ENCODE results near the gene IQSEC1.

Gene IQSEC1

DNA sequence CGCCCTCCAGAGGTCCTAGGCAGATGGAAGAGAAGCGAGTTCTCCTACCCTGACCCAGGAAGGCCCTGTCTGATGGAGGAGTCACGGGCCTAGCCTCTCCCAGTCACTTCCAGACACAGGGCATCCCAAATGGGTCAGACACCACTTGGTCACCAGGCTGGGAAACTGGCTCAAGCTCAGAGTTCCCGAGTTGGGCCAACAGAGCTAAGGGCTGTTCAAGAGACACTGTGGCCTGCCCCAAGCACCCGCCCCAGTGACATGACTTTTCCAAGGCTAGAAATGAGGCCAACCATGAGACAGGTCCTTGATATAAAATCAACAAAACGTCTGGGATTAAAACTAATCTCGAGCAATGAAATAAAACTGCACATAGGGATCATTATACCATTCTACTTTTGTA is 113.8 kb downstream of the IQSEC1 start:
- no peak for TF ChIP-seq CTCF (IDR thresholded peaks at IDR 0.05; ENCODE audit: borderline replicate concordance, control extremely low read depth, extremely low read depth, insufficient read depth, missing control alignments)
- in situ Hi-C loops (cut with MboI; ENCODE audit: low sequenced_read_pairs, unreplicated experiment), result no loop called here
- DNase-seq (ENCODE audit: low spot score), result no peak

GRCh38 chr3:12957824-12958792 is 115.1 kb downstream of the IQSEC1 start:
- TF ChIP-seq CTCF (IDR thresholded peaks at IDR 0.05; ENCODE audit: borderline replicate concordance, control extremely low read depth, extremely low read depth, insufficient read depth, missing control alignments), result no peak
- in situ Hi-C loops (cut with MboI; ENCODE audit: low sequenced_read_pairs, unreplicated experiment), result no loop called here
- no peak for DNase-seq (ENCODE audit: low spot score)

GRCh38 chr3:12957339-12957738 is 115.9 kb downstream of the IQSEC1 start:
- no peak for TF ChIP-seq CTCF (IDR thresholded peaks at IDR 0.05; ENCODE audit: borderline replicate concordance, control extremely low read depth, extremely low read depth, insufficient read depth, missing control alignments)
- no peak for DNase-seq (ENCODE audit: low spot score)
- in situ Hi-C loops (cut with MboI; ENCODE audit: low sequenced_read_pairs, unreplicated experiment), result no loop called here

DNA sequence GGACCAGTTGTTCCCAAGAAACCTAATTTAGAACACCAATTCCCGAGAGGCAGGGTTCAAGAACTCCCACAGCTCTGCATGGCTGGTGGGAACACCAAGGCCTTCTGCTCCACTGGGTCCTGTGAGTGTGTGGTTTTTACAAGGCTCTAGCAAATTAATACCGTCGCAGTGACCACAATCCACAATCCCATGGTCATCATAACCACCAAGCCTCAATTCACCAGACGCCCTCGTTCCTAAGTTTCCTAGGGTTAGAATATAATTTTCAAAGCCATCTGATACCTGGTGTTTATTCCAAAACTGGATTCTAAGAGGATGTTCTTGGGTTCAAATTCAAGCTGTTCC is 116.9 kb downstream of the IQSEC1 start:
- no peak for DNase-seq (ENCODE audit: low spot score)
- in situ Hi-C loops (cut with MboI; ENCODE audit: low sequenced_read_pairs, unreplicated experiment), result no loop called here
- no peak for TF ChIP-seq CTCF (IDR thresholded peaks at IDR 0.05; ENCODE audit: borderline replicate concordance, control extremely low read depth, extremely low read depth, insufficient read depth, missing control alignments)

DNA sequence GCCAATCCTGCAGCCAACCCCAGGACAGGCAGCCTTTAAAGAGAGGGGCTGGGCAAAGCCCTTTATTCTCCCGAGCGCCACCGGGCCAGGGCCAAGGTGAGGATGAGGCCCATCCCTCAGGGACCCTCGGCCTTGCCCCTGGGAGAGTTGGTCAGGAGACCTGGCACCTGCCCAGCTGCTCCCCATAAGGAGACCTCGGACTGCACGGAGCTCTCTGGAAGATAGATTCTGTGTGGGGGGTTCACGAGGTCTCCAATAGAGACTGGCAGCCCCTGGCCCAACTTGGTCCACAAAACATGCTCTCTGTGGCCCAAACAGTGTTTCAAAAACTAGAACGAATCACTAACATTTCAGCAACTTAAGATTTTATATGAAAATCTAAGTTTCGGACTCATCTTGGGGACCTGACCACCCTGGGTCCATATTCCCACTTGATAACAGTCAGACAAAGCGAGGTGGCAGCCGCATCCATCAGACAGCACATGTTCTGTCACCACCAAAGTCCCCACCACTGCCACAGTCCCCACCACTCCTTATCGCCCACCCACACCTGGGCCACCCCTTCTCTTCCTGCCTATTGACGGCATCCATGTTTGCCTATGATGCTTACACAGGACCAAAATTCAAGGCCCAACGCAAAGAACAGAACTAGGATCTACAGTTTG is 117.4 kb downstream of the IQSEC1 start:
- DNase-seq (ENCODE audit: low spot score), result no peak
- TF ChIP-seq CTCF (IDR thresholded peaks at IDR 0.05; ENCODE audit: borderline replicate concordance, control extremely low read depth, extremely low read depth, insufficient read depth, missing control alignments), result no peak
- in situ Hi-C loops (cut with MboI; ENCODE audit: low sequenced_read_pairs, unreplicated experiment), result no loop called here

DNA sequence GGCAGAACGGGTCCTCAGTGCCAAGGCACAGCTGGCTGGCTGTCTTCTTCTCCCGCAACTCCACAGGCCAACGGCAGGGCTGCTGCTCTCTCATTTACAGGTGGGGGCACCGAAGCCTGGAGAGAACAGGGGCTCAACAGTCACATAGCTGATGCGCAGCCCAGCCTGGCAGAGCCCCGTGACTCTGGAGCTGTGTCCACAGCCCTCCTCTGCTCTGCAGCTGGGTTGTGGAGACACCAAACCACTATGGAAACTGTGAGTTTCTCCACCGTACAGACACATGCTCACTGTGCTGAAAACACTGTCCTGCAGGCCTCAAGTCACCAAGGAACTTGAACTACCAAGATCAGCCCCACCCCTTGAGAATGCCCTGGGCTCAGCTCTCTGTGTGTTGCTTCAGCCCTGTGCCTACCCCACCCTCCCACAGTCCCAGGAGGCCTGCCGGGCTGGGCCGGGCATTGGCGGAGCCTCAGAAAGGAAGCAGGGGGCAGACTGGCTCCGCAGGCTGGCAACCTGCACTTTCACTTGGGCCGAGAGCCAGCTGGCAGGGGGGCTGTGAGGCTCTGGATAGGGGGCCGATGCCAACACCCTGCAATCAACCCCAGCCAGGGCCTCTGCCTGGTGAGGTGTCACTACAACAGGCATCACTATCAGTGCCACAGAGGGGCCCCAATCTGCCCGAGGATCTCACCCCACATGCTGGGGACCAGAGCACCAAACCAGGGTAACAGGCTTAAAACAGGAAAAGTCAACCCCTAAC is 118.2 kb downstream of the IQSEC1 start:
- DNase-seq (ENCODE audit: low spot score), result peak; percentile 37
- TF ChIP-seq CTCF (IDR thresholded peaks at IDR 0.05; ENCODE audit: borderline replicate concordance, control extremely low read depth, extremely low read depth, insufficient read depth, missing control alignments), result no peak
- in situ Hi-C loops (cut with MboI; ENCODE audit: low sequenced_read_pairs, unreplicated experiment), result no loop called here

Measured in GM13976 (cell line).